ENCODE data around the gene GATAD2A. TPM values are rescaled to one million over a fixed set of nuclear protein-coding genes. Genes with fewer than 3 reads are reported as not detected.
A peak's percentile ranks its signal among the peaks of the same experiment; 100 is the strongest.

The GATAD2A gene
- total and polyA plus RNA-seq, 2 of the 8 experiments (the other 6 are each of a cell fraction or from before 2014, with no cell fraction given), result 38.4 to 205 TPM

- no peak overlapping the region for H4K91ac ChIP-seq (replicated peaks; ENCODE audit: insufficient read length, low read length)
- no peak overlapping the region for H2AK5ac ChIP-seq (ENCODE audit: low read depth, low read length)
- no peak overlapping the region for H3K23ac ChIP-seq (ENCODE audit: insufficient read length)
- no peaks in the 10 kb centered on the region for H3K79me1 ChIP-seq (ENCODE audit: low read depth, low read length)
- H3K9ac ChIP-seq (replicated peaks in 1 of 4; ENCODE audit: extremely low read depth in 1 of 4, low read depth in 3 of 4, low read length in 3 of 4), result 0 out of 7 replicates have a peak overlapping the region, but pooled peaks of 2 of the 4 experiments have one; percentile 8 to 30
- peaks cover 3% of the 10 kb centered on the region in 2 experiments for H4K20me1 ChIP-seq (replicated peaks in 1 of 2; ENCODE audit: control insufficient read depth in 1 of 2, insufficient read depth in 2 of 2, low read length in 2 of 2)
- H3K9me3 ChIP-seq (ENCODE audit: insufficient read depth in 2 of 2, low read depth in 1 of 2, low read length in 1 of 2), result peaks cover 0 to 4% of the 10 kb centered on the region in 2 experiments; a peak in 1 of 4 replicates
- no peak overlapping the region for H2BK15ac ChIP-seq (ENCODE audit: low read length)
- H3K27ac ChIP-seq (ENCODE audit: low read depth, low read length), result no peak overlapping the region
- no peak overlapping the region for H2BK5ac ChIP-seq (ENCODE audit: low read depth, low read length)
- H3K14ac ChIP-seq (ENCODE audit: insufficient read length), result no peak overlapping the region
- H2BK20ac ChIP-seq (ENCODE audit: low read length), result no peak overlapping the region
- H3K56ac ChIP-seq (replicated peaks; ENCODE audit: insufficient read length, low read depth, low read length), result no peak overlapping the region
- no peak overlapping the region for H2BK120ac ChIP-seq (replicated peaks; ENCODE audit: low read depth, low read length)
- H3K36me3 ChIP-seq (ENCODE audit: control insufficient read depth in 2 of 4, insufficient read depth in 4 of 4, low read length in 3 of 4), result no peaks in the 10 kb centered on the region
- H4K5ac ChIP-seq (ENCODE audit: insufficient read length, low read depth, low read length), result no peak overlapping the region
- FAIRE-seq (peak; percentile 36), DNase-seq (ENCODE audit: low read depth in 1 of 2, low spot score in 2 of 2) (peak; percentile 94 to 98)
- H3K4me2 ChIP-seq (ENCODE audit: insufficient read depth in 1 of 2, low read depth in 2 of 2, low read length in 2 of 2), result peak overlapping the region; percentile 52 to 66
- peak overlapping the region; percentile 3 to 55 (median 46); a peak in 7 of 8 replicates for H3K4me3 ChIP-seq (ENCODE audit: extremely low read depth in 1 of 4, insufficient read depth in 2 of 4, low read depth in 3 of 4, low read length in 4 of 4)
- H3K79me2 ChIP-seq (ENCODE audit: control insufficient read depth in 1 of 2, insufficient read depth in 2 of 2, low read length in 2 of 2), result no peaks in the 10 kb centered on the region
- no peak overlapping the region for H2AFZ ChIP-seq (ENCODE audit: low read length)
- peak overlapping the region; percentile 27; the same call in 1 of the 2 replicates for H2BK12ac ChIP-seq (ENCODE audit: low read depth, low read length)
- H4K8ac ChIP-seq (ENCODE audit: extremely low read depth, insufficient read depth, low read length), result peak overlapping the region; percentile 2; the same call in 1 of the 2 replicates
- no peak overlapping the region for H3K18ac ChIP-seq (ENCODE audit: extremely low read depth, low read length)
- no peak overlapping the region for H3K4ac ChIP-seq (replicated peaks; ENCODE audit: insufficient read length, low read depth, low read length)
- CTCF ChIA-PET (ENCODE audit: partially characterized antibody), result interaction anchor here (0.6 to 8.2 kb wide), 10 partner anchors 8 to 459 kb away, joined by 3 to 104 read pairs (median 4); partner anchors contain the start of genes NDUFA13 and YJEFN3
- H3K4me1 ChIP-seq (replicated peaks in 1 of 4; ENCODE audit: control insufficient read depth in 3 of 4, insufficient read depth in 4 of 4, low read length in 3 of 4), result peaks cover 0 to 8% (median 3%) of the 10 kb centered on the region in 4 experiments; a peak in 3 of 7 replicates
- WGBS, 2 experiments (ENCODE audit: extremely low coverage in 1 of 2, insufficient coverage in 1 of 2, insufficient read length in 1 of 2, insufficient replicate concordance in 2 of 2, low coverage in 1 of 2, low lambda C conversion rate in 2 of 2, missing lambda C conversion rate in 1 of 2), result 28% methylated on average over 25 of the region's 45 CpGs; no CpG with 5 or more reads in 1 of the 2 experiments
- peaks cover 9% of the 10 kb centered on the region; the same call in 1 of the 2 replicates for H3K23me2 ChIP-seq (ENCODE audit: low read depth, low read length)
- POLR2A ChIA-PET (ENCODE audit: partially characterized antibody), result interaction anchor here (0.6 to 1.6 kb wide), 8 partner anchors 9 to 109 kb away, joined by 3 to 6 read pairs (median 4); partner anchors contain the start of genes LPAR2, NDUFA13 and TSSK6
- peaks cover 6 to 26% (median 20%) of the 10 kb centered on the region in 4 experiments for H3K27me3 ChIP-seq (replicated peaks in 1 of 4; ENCODE audit: control insufficient read depth in 3 of 4, extremely low read depth in 1 of 4, insufficient read depth in 3 of 4, low read length in 3 of 4)
- TF ChIP-seq PHF8 (conservative IDR thresholded peaks at IDR 0.05; ENCODE audit: low read depth, low read length) (0 out of 2 replicates have a peak, but pooled peaks have one; percentile 37), MAX (IDR thresholded peaks at IDR 0.05) (0 out of 2 replicates have a peak, but pooled peaks have one; percentile 5), RAD21 (IDR thresholded peaks at IDR 0.05 in 1 of 2, conservative IDR thresholded peaks at IDR 0.05 in 1 of 2; ENCODE audit: low read depth in 2 of 2, low read length in 2 of 2) (peak in 1 of 2 experiments; percentile 17; a peak in 1 of 4 replicates), CHD1 (IDR thresholded peaks at IDR 0.05; ENCODE audit: low read depth, low read length) (no peak), SP1 (IDR thresholded peaks at IDR 0.05; ENCODE audit: low read depth, low read length) (0 out of 2 replicates have a peak, but pooled peaks have one; percentile 50), EGR1 (IDR thresholded peaks at IDR 0.05; ENCODE audit: borderline replicate concordance, low read depth, low read length) (peak; percentile 70; the same call in 1 of the 2 replicates)
- TF ChIP-seq, protein P1, sequence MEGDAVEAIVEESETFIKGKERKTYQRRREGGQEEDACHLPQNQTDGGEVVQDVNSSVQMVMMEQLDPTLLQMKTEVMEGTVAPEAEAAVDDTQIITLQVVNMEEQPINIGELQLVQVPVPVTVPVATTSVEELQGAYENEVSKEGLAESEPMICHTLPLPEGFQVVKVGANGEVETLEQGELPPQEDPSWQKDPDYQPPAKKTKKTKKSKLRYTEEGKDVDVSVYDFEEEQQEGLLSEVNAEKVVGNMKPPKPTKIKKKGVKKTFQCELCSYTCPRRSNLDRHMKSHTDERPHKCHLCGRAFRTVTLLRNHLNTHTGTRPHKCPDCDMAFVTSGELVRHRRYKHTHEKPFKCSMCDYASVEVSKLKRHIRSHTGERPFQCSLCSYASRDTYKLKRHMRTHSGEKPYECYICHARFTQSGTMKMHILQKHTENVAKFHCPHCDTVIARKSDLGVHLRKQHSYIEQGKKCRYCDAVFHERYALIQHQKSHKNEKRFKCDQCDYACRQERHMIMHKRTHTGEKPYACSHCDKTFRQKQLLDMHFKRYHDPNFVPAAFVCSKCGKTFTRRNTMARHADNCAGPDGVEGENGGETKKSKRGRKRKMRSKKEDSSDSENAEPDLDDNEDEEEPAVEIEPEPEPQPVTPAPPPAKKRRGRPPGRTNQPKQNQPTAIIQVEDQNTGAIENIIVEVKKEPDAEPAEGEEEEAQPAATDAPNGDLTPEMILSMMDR (IDR thresholded peaks at IDR 0.05; ENCODE audit: control extremely low read depth in 1 of 3, insufficient read depth in 1 of 3, low read depth in 1 of 3, low read length in 3 of 3), result peak; percentile 11 to 36 (median 20); a peak in 3 of 4 replicates
Observed at GRCh38 chr19:19540715-19541515, 135.4 kb downstream of the GATAD2A start.

Measured in H1 (cell line).